Lung (tissue), 12 donors: ENCODE measurements around the gene KHDRBS2. TPM values are rescaled to one million over a fixed set of nuclear protein-coding genes. Genes with fewer than 3 reads are reported as not detected.

Experiments
- ATAC-seq: fragments of 200-7000 bp; cut with Tn5 transposase; one replicate; pipeline ENCODE4 v1.9.1; 2020; ENCODE audit warnings: moderate number of reproducible peaks; ENCODE audit not compliant: insufficient read depth, low FRiP score
- DNase-seq, 3 donors: peaks; one replicate each; pipeline ENCODE4 v3.0.0-alpha.2; 2013 to 2017
- H3K27ac ChIP-seq, 2 donors: one replicate each; pipeline ENCODE4 v1.5.1; 2013; ENCODE audit warnings: mild to moderate bottlenecking in 2 of 2, moderate library complexity in 2 of 2, control low read depth in 1 of 2, inconsistent platforms in 1 of 2, low read depth in 1 of 2, low read length in 1 of 2
- H3K27me3 ChIP-seq, 3 donors: one replicate each; pipeline ENCODE4 v1.5.1; 2013; ENCODE audit warnings: low read length in 2 of 3; ENCODE audit not compliant: control insufficient read depth in 3 of 3, insufficient read depth in 3 of 3
- H3K36me3 ChIP-seq, 4 donors: one replicate each; pipeline ENCODE4 v1.5.1; 2013; ENCODE audit warnings: low read length in 4 of 4, mild to moderate bottlenecking in 1 of 4, moderate library complexity in 1 of 4; ENCODE audit not compliant: control insufficient read depth in 4 of 4, insufficient read depth in 4 of 4
- H3K4me1 ChIP-seq, 5 donors: one replicate each; pipeline ENCODE4 v1.5.1; 2013; ENCODE audit warnings: low read length in 5 of 5, mild to moderate bottlenecking in 2 of 5, moderate library complexity in 1 of 5; ENCODE audit not compliant: control insufficient read depth in 5 of 5, insufficient read depth in 5 of 5
- H3K4me3 ChIP-seq: one replicate; pipeline ENCODE4 v1.5.1; 2013; ENCODE audit warnings: mild to moderate bottlenecking, control low read depth, moderate library complexity
- H3K9ac ChIP-seq, 2 donors: one replicate each; pipeline ENCODE4 v1.5.1; 2013; ENCODE audit warnings: low read length in 2 of 2, control low read depth in 1 of 2; ENCODE audit not compliant: insufficient read depth in 1 of 2
- H3K9me3 ChIP-seq, 4 donors: one replicate each; pipeline ENCODE4 v1.5.1; 2013; ENCODE audit warnings: low read length in 3 of 4, mild to moderate bottlenecking in 1 of 4, moderate library complexity in 1 of 4; ENCODE audit not compliant: control insufficient read depth in 4 of 4, insufficient read depth in 3 of 4
- WGBS, 2 donors: extraction: QIAGEN DNeasy Blood & Tissue Kit; methylation state at CpG; one replicate each; pipeline ENCODE4 v1.1.7; 2013; 5-methylcytosine and 5-hydroxymethylcytosine counted together
- polyA plus RNA-seq, 2 donors: library from polyadenylated mRNA; stranded (reverse); fragments of 200-250 nt; gene quantifications; one replicate each; pipeline ENCODE4 v1.2.1, GENCODE V29; 2013
- total RNA-seq, 2 donors: library from RNA; depleted of rRNA in 1 of 2; stranded (reverse); fragments of >200 nt in 1 of 2; gene quantifications; one replicate each; pipeline ENCODE4 v1.2.1, GENCODE V29; 2014 to 2021
- TF ChIP-seq, protein P1 (sequence below): IDR thresholded peaks from 2 replicates; pipeline ENCODE4 v1.5.1; 2012; ENCODE audit warnings: mild to moderate bottlenecking; ENCODE audit errors: control extremely low read depth, extremely low read depth
- donor health status: control.
- donor health status: control.
- donor health status: Bipolar disorder and iron deficiency.
- donor health status: healthy.
- donor health status: DM: yes; HTN: yes; CAD: no.

KHDRBS2 gene
- total and polyA plus RNA-seq, 4 donors, result 0.68 to 43.9 (median 3.8) TPM

DNA sequence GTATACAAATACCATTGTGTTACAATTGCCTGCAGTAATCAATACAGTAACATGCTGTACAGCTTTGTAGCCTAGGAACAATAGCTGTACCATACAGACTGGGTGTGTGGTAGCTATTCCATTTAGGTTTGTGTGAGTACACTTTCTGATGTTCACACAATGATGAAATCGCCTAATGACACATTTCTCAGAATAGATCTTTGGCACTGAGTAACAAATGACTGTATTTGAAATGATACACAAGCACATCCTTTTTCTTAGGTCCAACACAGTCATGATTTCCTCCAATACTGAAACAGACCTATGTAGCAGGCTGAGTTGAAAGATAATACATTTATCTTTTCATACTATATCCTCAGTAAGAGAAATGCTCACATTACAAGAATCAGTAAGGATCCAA lies 13.9 kb downstream of the KHDRBS2 start:
- Histone ChIP-seq H3K27me3 (no peaks in the 10 kb centered on the region), H3K9ac (no peak overlapping the region), H3K4me1 (no peaks in the 10 kb centered on the region), H3K4me3 (no peak overlapping the region), H3K36me3 (no peaks in the 10 kb centered on the region), H3K27ac (no peak overlapping the region), H3K9me3 (no peaks in the 10 kb centered on the region)
- no peak for ATAC-seq
- 64 to 83% methylated on average over 1 of the region's 1 CpG for WGBS, 2 donors
- TF ChIP-seq, protein P1, sequence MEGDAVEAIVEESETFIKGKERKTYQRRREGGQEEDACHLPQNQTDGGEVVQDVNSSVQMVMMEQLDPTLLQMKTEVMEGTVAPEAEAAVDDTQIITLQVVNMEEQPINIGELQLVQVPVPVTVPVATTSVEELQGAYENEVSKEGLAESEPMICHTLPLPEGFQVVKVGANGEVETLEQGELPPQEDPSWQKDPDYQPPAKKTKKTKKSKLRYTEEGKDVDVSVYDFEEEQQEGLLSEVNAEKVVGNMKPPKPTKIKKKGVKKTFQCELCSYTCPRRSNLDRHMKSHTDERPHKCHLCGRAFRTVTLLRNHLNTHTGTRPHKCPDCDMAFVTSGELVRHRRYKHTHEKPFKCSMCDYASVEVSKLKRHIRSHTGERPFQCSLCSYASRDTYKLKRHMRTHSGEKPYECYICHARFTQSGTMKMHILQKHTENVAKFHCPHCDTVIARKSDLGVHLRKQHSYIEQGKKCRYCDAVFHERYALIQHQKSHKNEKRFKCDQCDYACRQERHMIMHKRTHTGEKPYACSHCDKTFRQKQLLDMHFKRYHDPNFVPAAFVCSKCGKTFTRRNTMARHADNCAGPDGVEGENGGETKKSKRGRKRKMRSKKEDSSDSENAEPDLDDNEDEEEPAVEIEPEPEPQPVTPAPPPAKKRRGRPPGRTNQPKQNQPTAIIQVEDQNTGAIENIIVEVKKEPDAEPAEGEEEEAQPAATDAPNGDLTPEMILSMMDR, result no peak
- no peak for DNase-seq

DNA sequence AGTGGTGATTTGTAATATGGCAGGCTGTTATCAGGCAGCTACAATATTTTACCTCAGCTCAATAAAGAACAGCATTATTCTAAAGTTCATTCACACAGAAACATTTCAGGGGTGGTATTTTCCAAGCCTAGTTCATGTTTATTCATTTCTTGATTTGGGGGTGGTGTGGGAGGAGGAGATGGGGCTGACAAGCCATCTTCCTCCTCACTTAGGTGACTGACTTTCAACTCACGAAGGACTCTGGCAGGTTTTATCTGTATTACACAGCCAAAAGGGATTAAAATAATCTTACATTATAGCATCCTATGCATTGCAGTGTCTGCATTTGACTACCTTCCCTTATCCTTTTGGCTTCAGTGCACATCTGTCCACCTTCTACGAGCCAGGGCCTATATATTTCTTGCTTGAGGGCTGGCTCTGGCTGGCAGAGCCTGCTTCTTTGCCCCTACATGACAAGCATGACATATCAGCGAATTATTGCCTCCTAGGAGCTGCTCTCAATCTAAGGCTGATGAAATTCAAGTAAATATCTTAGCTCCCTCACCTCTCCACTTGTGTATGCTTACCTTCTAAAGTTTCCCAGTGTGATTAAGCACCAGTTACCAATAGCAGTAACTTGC lies 20.0 kb downstream of the KHDRBS2 start:
- TF ChIP-seq, protein P1, result no peak
- ATAC-seq, result no peak
- H3K27me3 ChIP-seq, result no peaks in the 10 kb centered on the region
- H3K9me3 ChIP-seq, result no peaks in the 10 kb centered on the region
- WGBS, 2 donors, result 80 to 90% methylated on average over 3 of the region's 3 CpGs
- no peaks in the 10 kb centered on the region for H3K4me1 ChIP-seq
- no peak for DNase-seq
- H3K36me3 ChIP-seq, result no peaks in the 10 kb centered on the region
- no peak overlapping the region for H3K9ac ChIP-seq
- no peak overlapping the region for H3K27ac ChIP-seq
- no peak overlapping the region for H3K4me3 ChIP-seq

DNA sequence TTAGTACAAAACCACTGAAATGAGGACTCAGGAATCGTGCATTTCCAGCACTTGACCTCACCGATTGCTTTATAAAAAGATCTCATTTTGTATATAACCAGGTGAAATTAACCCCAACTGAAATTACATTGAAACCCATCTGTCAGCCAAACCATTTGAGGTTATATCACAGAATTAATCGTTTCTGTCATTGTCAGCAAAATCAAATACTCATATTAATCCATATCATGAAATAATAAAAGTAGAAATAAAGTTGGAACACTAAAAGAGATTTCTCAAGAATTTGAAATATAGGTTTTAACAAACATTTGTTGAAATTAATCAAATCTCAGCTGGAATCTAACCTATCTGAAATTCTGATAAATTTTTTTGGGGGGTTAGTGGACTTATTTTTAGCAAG lies 23.7 kb downstream of the KHDRBS2 start:
- H3K9ac ChIP-seq, result no peak overlapping the region
- H3K27ac ChIP-seq, result no peak overlapping the region
- DNase-seq (no peak), ATAC-seq (no peak)
- no peak overlapping the region for H3K4me3 ChIP-seq
- H3K27me3 ChIP-seq, result no peaks in the 10 kb centered on the region
- no peaks in the 10 kb centered on the region for H3K4me1 ChIP-seq
- no peaks in the 10 kb centered on the region for H3K36me3 ChIP-seq
- no peaks in the 10 kb centered on the region for H3K9me3 ChIP-seq
- WGBS, 2 donors, result 82 to 90% methylated on average over 3 of the region's 3 CpGs
- TF ChIP-seq, protein P1, result no peak

DNA sequence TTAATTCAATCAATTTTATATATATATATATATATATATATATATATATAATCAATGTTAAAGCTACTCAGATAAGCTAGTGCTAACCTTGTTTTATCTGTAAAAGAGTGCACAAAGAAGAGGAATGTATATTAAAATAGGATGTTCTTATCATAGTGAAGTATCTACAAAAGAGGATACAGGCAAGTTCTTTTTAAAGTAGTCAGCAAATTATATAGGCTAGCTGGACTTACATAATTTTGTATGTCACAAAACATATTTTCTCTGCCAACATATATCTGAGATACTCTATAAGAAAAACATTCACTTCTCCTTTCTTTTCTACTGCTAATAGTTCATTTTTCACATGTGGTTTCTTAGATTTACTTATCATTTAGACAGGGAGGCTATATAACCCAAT lies 39.9 kb downstream of the KHDRBS2 start:
- Histone ChIP-seq H3K4me3 (no peak overlapping the region), H3K36me3 (no peaks in the 10 kb centered on the region), H3K27me3 (no peaks in the 10 kb centered on the region), H3K27ac (no peak overlapping the region), H3K4me1 (no peaks in the 10 kb centered on the region), H3K9ac (no peak overlapping the region), H3K9me3 (no peaks in the 10 kb centered on the region)
- TF ChIP-seq, protein P1, result no peak
- DNase-seq (no peak), ATAC-seq (no peak)
